HL-60 (cell line): Measurements from ENCODE around the gene HOXC13.

Source experiments
- DNase-seq, 2 experiments: peaks; one replicate each; pipeline ENCODE4 v3.0.0-alpha.2; 2010 to 2020; ENCODE audit warnings: low read depth in 1 of 2, low spot score in 1 of 2
- H3K27ac ChIP-seq: fragments of 250-450 bp; sonication (Bioruptor Pico); replicated peaks from 2 replicates; pipeline ENCODE4 v1.5.1; 2020; ENCODE audit warnings: mild to moderate bottlenecking, moderate library complexity
- H3K27me3 ChIP-seq: fragments of 250-450 bp; sonication (Bioruptor Pico); 2 replicates; pipeline ENCODE4 v1.5.1; 2021; ENCODE audit warnings: mild to moderate bottlenecking, moderate library complexity; ENCODE audit not compliant: insufficient read depth, poor library complexity, severe bottlenecking
- H3K4me3 ChIP-seq: replicated peaks from 2 replicates; pipeline ENCODE4 v1.5.1; 2011; ENCODE audit warnings: mild to moderate bottlenecking, control low read depth, low read length; ENCODE audit not compliant: insufficient read depth
- CTCF ChIP-seq: IDR thresholded peaks from one replicate; pipeline ENCODE4 v1.5.1; 2011; ENCODE audit warnings: low read length, control low read depth, inconsistent platforms; ENCODE audit not compliant: insufficient read depth
- GABPA ChIP-seq: IDR thresholded peaks from 2 replicates; pipeline ENCODE4 v1.6.1; 2012; ENCODE audit warnings: low read depth
- POLR2AphosphoS5 ChIP-seq: IDR thresholded peaks from 2 replicates; pipeline ENCODE4 v1.6.1; 2012; ENCODE audit warnings: low read depth
- REST ChIP-seq: IDR thresholded peaks from 2 replicates; pipeline ENCODE4 v1.6.1; 2012; ENCODE audit warnings: low read depth; ENCODE audit not compliant: insufficient replicate concordance
- SPI1 ChIP-seq: IDR thresholded peaks from 2 replicates; pipeline ENCODE4 v1.6.1; 2012; ENCODE audit warnings: low read depth, mild to moderate bottlenecking, borderline replicate concordance

Gene HOXC13

GRCh38 chr12:53975479-53976152 lies 37.0 kb downstream of the HOXC13 start:
- Histone ChIP-seq H3K27ac (no peak overlapping the region), H3K4me3 (no peak overlapping the region), H3K27me3 (peaks cover 86% of the 10 kb centered on the region)
- no peak for DNase-seq
- TF ChIP-seq GABPA (no peak), SPI1 (no peak), POLR2AphosphoS5 (no peak), REST (no peak), CTCF (no peak)

GRCh38 chr12:53976172-53976822 lies 37.7 kb downstream of the HOXC13 start:
- DNase-seq = no peak
- no peak for TF ChIP-seq REST
- TF ChIP-seq CTCF = no peak
- no peak for TF ChIP-seq POLR2AphosphoS5
- no peak for TF ChIP-seq GABPA
- no peak for TF ChIP-seq SPI1
- H3K27me3 ChIP-seq = peaks cover 81% of the 10 kb centered on the region
- H3K27ac ChIP-seq = no peak overlapping the region
- H3K4me3 ChIP-seq = no peak overlapping the region

- Histone ChIP-seq H3K4me3 (no peak overlapping the region), H3K27ac (no peak overlapping the region), H3K27me3 (peaks cover 81% of the 10 kb centered on the region)
- TF ChIP-seq REST (no peak), SPI1 (no peak), CTCF (no peak), POLR2AphosphoS5 (no peak), GABPA (no peak)
- no peak for DNase-seq
Measured at GRCh38 chr12:53976823-53977595, 38.4 kb downstream of the HOXC13 start.
